ENCODE results near the gene GFOD2.

- TF ChIP-seq, protein P1, sequence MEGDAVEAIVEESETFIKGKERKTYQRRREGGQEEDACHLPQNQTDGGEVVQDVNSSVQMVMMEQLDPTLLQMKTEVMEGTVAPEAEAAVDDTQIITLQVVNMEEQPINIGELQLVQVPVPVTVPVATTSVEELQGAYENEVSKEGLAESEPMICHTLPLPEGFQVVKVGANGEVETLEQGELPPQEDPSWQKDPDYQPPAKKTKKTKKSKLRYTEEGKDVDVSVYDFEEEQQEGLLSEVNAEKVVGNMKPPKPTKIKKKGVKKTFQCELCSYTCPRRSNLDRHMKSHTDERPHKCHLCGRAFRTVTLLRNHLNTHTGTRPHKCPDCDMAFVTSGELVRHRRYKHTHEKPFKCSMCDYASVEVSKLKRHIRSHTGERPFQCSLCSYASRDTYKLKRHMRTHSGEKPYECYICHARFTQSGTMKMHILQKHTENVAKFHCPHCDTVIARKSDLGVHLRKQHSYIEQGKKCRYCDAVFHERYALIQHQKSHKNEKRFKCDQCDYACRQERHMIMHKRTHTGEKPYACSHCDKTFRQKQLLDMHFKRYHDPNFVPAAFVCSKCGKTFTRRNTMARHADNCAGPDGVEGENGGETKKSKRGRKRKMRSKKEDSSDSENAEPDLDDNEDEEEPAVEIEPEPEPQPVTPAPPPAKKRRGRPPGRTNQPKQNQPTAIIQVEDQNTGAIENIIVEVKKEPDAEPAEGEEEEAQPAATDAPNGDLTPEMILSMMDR (IDR thresholded peaks at IDR 0.05; ENCODE audit: control extremely low read depth in 1 of 3, insufficient read depth in 1 of 3, low read depth in 1 of 3, low read length in 3 of 3) = no peak
- no peak for TF ChIP-seq YY1 (IDR thresholded peaks at IDR 0.05; ENCODE audit: low read depth, low read length)
- TF ChIP-seq CREB1 (IDR thresholded peaks at IDR 0.05) = no peak
- TF ChIP-seq MAFK (IDR thresholded peaks at IDR 0.05; ENCODE audit: low read depth, low read length) = no peak
- TF ChIP-seq TAF1 (IDR thresholded peaks at IDR 0.05; ENCODE audit: low read depth, low read length) = no peak
- no peak for TF ChIP-seq EZH2 (IDR thresholded peaks at IDR 0.05; ENCODE audit: low read depth, low read length, severe bottlenecking)
- TF ChIP-seq POLR2A (IDR thresholded peaks at IDR 0.05; ENCODE audit: control extremely low read depth in 1 of 2, low read depth in 2 of 2, low read length in 2 of 2) = no peak
- TF ChIP-seq PHF8 (conservative IDR thresholded peaks at IDR 0.05; ENCODE audit: low read depth, low read length) = 0 out of 2 replicates have a peak, but pooled peaks have one; percentile 1
- TF ChIP-seq SIX5 (IDR thresholded peaks at IDR 0.05; ENCODE audit: low read depth, low read length) = no peak
- TF ChIP-seq RNF2 (IDR thresholded peaks at IDR 0.05; ENCODE audit: borderline replicate concordance, low read depth, low read length, missing control alignments, poor library complexity, severe bottlenecking) = no peak
- TF ChIP-seq HDAC2 (IDR thresholded peaks at IDR 0.05; ENCODE audit: borderline replicate concordance in 1 of 2, low read depth in 2 of 2, low read length in 2 of 2) = no peak; a peak in 1 of 4 replicates
- TF ChIP-seq NRF1 (IDR thresholded peaks at IDR 0.05; ENCODE audit: low read depth, low read length) = no peak
- TF ChIP-seq HDAC6 (IDR thresholded peaks at IDR 0.05; ENCODE audit: low read depth, low read length) = no peak
- no peak for TF ChIP-seq RFX5 (IDR thresholded peaks at IDR 0.05; ENCODE audit: borderline replicate concordance, low read depth, low read length)
These were observed 458 bp downstream of the GFOD2 start for GRCh38 chr16:67718668-67719047.

Data from H1 (cell line).